Measurements from ENCODE around the gene TMEM106B. TPM values are rescaled to one million over a fixed set of nuclear protein-coding genes. Genes with fewer than 3 reads are reported as not detected.

TMEM106B gene
- total RNA-seq, 1 experiment from 2014 or later, result 27.3 TPM

GRCh38 chr7:12290761-12291160 lies 79.7 kb downstream of the TMEM106B start:
- no peak for ATAC-seq
- ChIA-PET CTCF (no interaction called here), POLR2A (no interaction called here)
- Mint-ChIP-seq H3K36me3 (peaks cover 21% of the 10 kb centered on the region), H3K4me3 (no peak overlapping the region), H3K27ac (no peak overlapping the region), H3K4me1 (no peaks in the 10 kb centered on the region), H3K9me3 (peaks cover 23% of the 10 kb centered on the region), H3K27me3 (ENCODE audit: low read depth) (no peaks in the 10 kb centered on the region)
- no peak for TF ChIP-seq ZBTB43 (CRISPR knock-in tag; IDR thresholded peaks at IDR 0.05)
- DNase-seq (ENCODE audit: low spot score), result no peak

GRCh38 chr7:12291870-12292269 lies 80.8 kb downstream of the TMEM106B start:
- DNase-seq (ENCODE audit: low spot score), result no peak
- CTCF ChIA-PET, result interaction anchor here (1.4 kb wide), 1 partner anchor 31 kb away, joined by 4 read pairs; no protein-coding TSS in a partner anchor

More at GRCh38 chr7:12291870-12292269, 80.8 kb downstream of the TMEM106B start:
- H3K27me3 Mint-ChIP-seq (ENCODE audit: low read depth), result no peaks in the 10 kb centered on the region
- POLR2A ChIA-PET, result no interaction called here
- no peak overlapping the region for H3K4me3 Mint-ChIP-seq
- TF ChIP-seq ZNF425 (CRISPR knock-in tag; conservative IDR thresholded peaks at IDR 0.05), result no peak
- no peak for TF ChIP-seq TEAD1 (CRISPR knock-in tag; IDR thresholded peaks at IDR 0.05)
- no peak for TF ChIP-seq ZNF423 (CRISPR knock-in tag; IDR thresholded peaks at IDR 0.05)
- TF ChIP-seq TP53 (CRISPR knock-in tag; IDR thresholded peaks at IDR 0.05), result no peak
- TF ChIP-seq OVOL2 (CRISPR knock-in tag; IDR thresholded peaks at IDR 0.05; ENCODE audit: borderline replicate concordance), result no peak
- TF ChIP-seq USF1 (CRISPR knock-in tag; IDR thresholded peaks at IDR 0.05), result no peak
- TF ChIP-seq ATF1 (CRISPR knock-in tag; IDR thresholded peaks at IDR 0.05), result no peak
- TF ChIP-seq MLX (CRISPR knock-in tag; IDR thresholded peaks at IDR 0.05), result no peak
- H3K27ac Mint-ChIP-seq, result no peak overlapping the region
- no peak for ATAC-seq
- no peaks in the 10 kb centered on the region for H3K4me1 Mint-ChIP-seq
- peaks cover 21% of the 10 kb centered on the region for H3K36me3 Mint-ChIP-seq
- H3K9me3 Mint-ChIP-seq, result peaks cover 23% of the 10 kb centered on the region

Other genes starting within 250 kb of the TMEM106B start
- 21.0 to 25.1 TPM (median 23.1 TPM) in 3 replicates for gene VWDE, start 192.6 kb downstream of the TMEM106B start, total RNA-seq (2021)

Data from WTC11 (cell line).